ENCODE results near the gene STK40. TPM values are rescaled to one million over a fixed set of nuclear protein-coding genes. Genes with fewer than 3 reads are reported as not detected.

The STK40 gene
- total RNA-seq, 1 donor, result 12.9 TPM

- H3K4me3 ChIP-seq (ENCODE audit: low read depth, low read length), result no peak overlapping the region
- DNase-seq (ENCODE audit: low read depth), result no peak
- TF ChIP-seq CTCF (IDR thresholded peaks at IDR 0.05; ENCODE audit: insufficient read depth, low read length), result no peak
These were observed 90.3 kb downstream of the STK40 start for GRCh38 chr1:36295390-36295789.

Small RNAs within 50 kb of the gene (small RNA-seq; reads per million reads assigned to genes)
- gene RNU4-27P (not detected), gene SNORA63C (2.9 reads per million, percentile 80 among the genes with 10 or more reads in this experiment)

Other genes with a start within 250 kb of the STK40 start
- gene TRAPPC3, start 236.4 kb downstream of the STK40 start, total RNA-seq (ENCODE audit: low replicate concordance), result 80.8 and 102 TPM in 2 replicates
- 114 and 180 TPM in 2 replicates for gene MAP7D1, start 229.8 kb downstream of the STK40 start, total RNA-seq (ENCODE audit: low replicate concordance)
- gene THRAP3, start 161.5 kb downstream of the STK40 start, total RNA-seq (ENCODE audit: low replicate concordance), result 47.8 and 130 TPM in 2 replicates
- 5.2 and 9.3 TPM in 2 replicates for gene SH3D21, start 79.6 kb downstream of the STK40 start, total RNA-seq (ENCODE audit: low replicate concordance)
- gene EVA1B, start 62.3 kb downstream of the STK40 start, total RNA-seq (ENCODE audit: low replicate concordance), result 167 and 366 TPM in 2 replicates
- 3.9 and 9.5 TPM in 2 replicates for gene LSM10, start 12.0 kb upstream of the STK40 start, total RNA-seq (ENCODE audit: low replicate concordance)
- 2.7 and 8.7 TPM in 2 replicates for gene OSCP1, start 64.5 kb upstream of the STK40 start, total RNA-seq (ENCODE audit: low replicate concordance)
- gene MRPS15, start 78.5 kb upstream of the STK40 start, total RNA-seq (ENCODE audit: low replicate concordance), result 26.0 and 56.2 TPM in 2 replicates
- gene CSF3R, start 97.0 kb upstream of the STK40 start, total RNA-seq (ENCODE audit: low replicate concordance), result not detected in 2 replicates

All from fibroblast of the aortic adventitia (primary cell).